Activated effector memory CD4-positive, alpha-beta T cell treated with Interleukin-2 at 50 U/mL for 16 hours (primary cell): ENCODE measurements around the gene UGT2B10.
"Not testable (repeated sequence)": the region's sequence is repeated elsewhere in the genome, so short reads cannot be mapped to it uniquely, and the experiment has no call there.

Experiments used
- DNase-seq: peaks from one replicate; pipeline ENCODE4 v3.0.0-alpha.2; 2020

Gene UGT2B10

GRCh38 chr4:68815617-68816409 is at the start of gene UGT2B10:
Gene UGT2B10 (plus strand): TSS chr4:68815994. CDS start chr4:68816020, 26 bp downstream.
- DNase-seq: not testable (repeated sequence)

GRCh38 chr4:68771836-68772235 is 44.0 kb upstream of the UGT2B10 start:
- DNase-seq: not testable (repeated sequence)

- no peak for DNase-seq
These were observed 42.1 kb upstream of the UGT2B10 start for GRCh38 chr4:68773699-68774098.

- no peak for DNase-seq
These were observed 35.6 kb upstream of the UGT2B10 start for GRCh38 chr4:68780232-68780631.

- DNase-seq: no peak
These were observed 18.7 kb upstream of the UGT2B10 start for GRCh38 chr4:68797048-68797447.

- no peak for DNase-seq
These were observed 18.2 kb upstream of the UGT2B10 start for GRCh38 chr4:68797618-68798017.

GRCh38 chr4:68803013-68803412 is 12.8 kb upstream of the UGT2B10 start:
- no peak for DNase-seq

- DNase-seq: no peak
These were observed 7.7 kb upstream of the UGT2B10 start for GRCh38 chr4:68808060-68808459.

GRCh38 chr4:68810919-68811318 is 4.9 kb upstream of the UGT2B10 start:
- DNase-seq: no peak

- not testable (repeated sequence) for DNase-seq
These were observed 844 bp downstream of the UGT2B10 start for GRCh38 chr4:68816410-68817265.

- no peak for DNase-seq
These were observed 1.6 kb downstream of the UGT2B10 start for GRCh38 chr4:68817386-68817785.

GRCh38 chr4:68818030-68818462 is 2.3 kb downstream of the UGT2B10 start:
- not testable (repeated sequence) for DNase-seq

- DNase-seq: no peak
These were observed 15.8 kb downstream of the UGT2B10 start for GRCh38 chr4:68831642-68832041.

- no peak for DNase-seq
These were observed 34.5 kb downstream of the UGT2B10 start for GRCh38 chr4:68850293-68850692.

GRCh38 chr4:68855771-68856170 is 40.0 kb downstream of the UGT2B10 start:
- no peak for DNase-seq

GRCh38 chr4:68858039-68858438 is 42.2 kb downstream of the UGT2B10 start:
- DNase-seq: no peak

- DNase-seq: no peak
These were observed 43.9 kb downstream of the UGT2B10 start for GRCh38 chr4:68859655-68860054.

- no peak for DNase-seq
These were observed 45.3 kb downstream of the UGT2B10 start for GRCh38 chr4:68861057-68861456.

- no peak for DNase-seq
These were observed 48.8 kb downstream of the UGT2B10 start for GRCh38 chr4:68864438-68865187.

GRCh38 chr4:68865188-68865638 is 49.4 kb downstream of the UGT2B10 start:
- no peak for DNase-seq

- DNase-seq: no peak
These were observed 50.0 kb downstream of the UGT2B10 start for GRCh38 chr4:68865760-68866159.

GRCh38 chr4:68869274-68869773 is 53.5 kb downstream of the UGT2B10 start:
- DNase-seq: no peak
